HG03469 (cell line): ENCODE measurements around the gene RAB40AL.

Experiments
- ATAC-seq: cut with Tn5 transposase; IDR thresholded peaks from one replicate; pipeline ENCODE4 v1.9.1; 2021; ENCODE audit warnings: mild to moderate bottlenecking, moderate library complexity, moderate number of reproducible peaks; ENCODE audit not compliant: unreplicated experiment

Gene RAB40AL

DNA sequence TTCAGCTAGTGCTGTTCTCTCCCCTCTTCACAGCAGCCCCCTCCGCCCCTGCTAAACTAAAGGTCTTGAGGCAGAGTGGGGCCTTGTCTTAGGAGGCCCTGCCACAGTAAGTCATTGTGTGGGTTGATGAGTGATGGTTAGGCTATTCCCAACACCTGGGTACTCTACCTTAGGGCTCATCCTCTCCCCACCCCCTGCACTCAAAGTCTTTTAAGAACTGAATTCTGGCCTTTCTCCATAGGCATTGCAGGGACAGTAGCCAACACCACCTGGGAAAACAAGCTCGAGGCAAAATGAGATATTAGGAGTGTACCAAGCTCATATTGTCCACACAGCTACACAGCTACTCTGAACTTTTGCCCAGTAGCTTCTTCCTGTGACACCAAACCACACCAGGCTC lies 42.5 kb downstream of the RAB40AL start:
- ATAC-seq, result no peak

DNA sequence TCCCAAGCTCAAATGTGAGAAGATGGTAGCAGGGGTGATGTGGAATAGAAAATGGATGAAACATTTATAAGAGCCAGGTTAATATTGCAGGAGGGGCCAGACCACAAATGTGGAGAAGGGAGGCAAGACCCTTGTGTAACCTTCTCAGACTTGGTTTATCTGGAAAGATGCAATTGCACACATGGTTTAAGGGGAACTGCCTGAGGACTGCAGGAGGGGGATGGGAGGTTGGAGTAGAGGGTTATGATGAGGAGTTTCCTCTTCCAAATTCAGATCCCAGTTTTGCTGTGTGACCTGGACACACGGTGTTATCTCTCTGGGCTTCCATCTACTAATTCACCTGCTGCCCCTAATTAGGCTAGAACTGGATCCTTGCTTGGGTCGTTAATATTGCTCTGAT lies 46.1 kb downstream of the RAB40AL start:
- no peak for ATAC-seq

DNA sequence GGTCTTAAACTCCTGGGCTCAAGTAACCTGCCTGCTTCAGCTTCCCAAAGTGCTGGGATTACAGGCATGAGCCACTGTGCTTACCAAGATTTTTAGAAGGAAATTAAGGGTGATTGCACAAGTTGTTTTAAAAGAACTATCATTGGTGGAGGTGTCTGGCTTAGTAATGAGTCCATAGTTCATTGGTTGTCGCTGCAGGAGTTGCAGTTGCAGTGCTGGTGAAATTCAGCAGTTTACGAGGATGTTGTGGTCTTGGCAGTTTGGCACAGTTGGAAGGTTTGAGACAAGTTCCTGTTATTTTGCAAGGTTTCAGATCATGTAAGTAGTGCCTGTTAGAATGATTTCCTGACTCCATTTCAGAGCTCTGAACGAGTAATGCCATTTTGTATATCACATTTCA lies 48.1 kb downstream of the RAB40AL start:
- no peak for ATAC-seq
